Right lobe of liver (tissue), 6 donors: ENCODE results near the gene SLC29A3. TPM values are rescaled to one million over a fixed set of nuclear protein-coding genes. Genes with fewer than 3 reads are reported as not detected.

Source experiments
- ATAC-seq, 4 donors: fragments of 200-7000 bp; cut with Tn5 transposase; one replicate each; pipeline ENCODE4 v1.9.1; 2020; ENCODE audit warnings: mild to moderate bottlenecking in 4 of 4, moderate library complexity in 4 of 4
- DNase-seq, 3 donors: peaks; one replicate each; pipeline ENCODE4 v3.0.0-alpha.2; 2020
- H3K27ac ChIP-seq, 3 donors: fragments of 200-600 bp; one replicate each; pipeline ENCODE4 v1.8.0; 2022
- H3K27me3 ChIP-seq, 2 donors: fragments of 200-600 bp; one replicate each; pipeline ENCODE4 v1.8.0; 2022
- H3K36me3 ChIP-seq, 4 donors: fragments of 200-600 bp; sonication (generic) in 1 of 4; one replicate each; pipeline versions ENCODE4 v1.5.1 to v1.8.0; 2017 to 2022; ENCODE audit warnings: control low read depth in 1 of 4
- H3K4me1 ChIP-seq, 4 donors: fragments of 200-600 bp; sonication (generic) in 1 of 4; one replicate each; pipeline versions ENCODE4 v1.5.1 to v1.8.0; 2017 to 2022; ENCODE audit warnings: control low read depth in 1 of 4
- H3K4me3 ChIP-seq, 3 donors: fragments of 200-600 bp; one replicate each; pipeline ENCODE4 v1.8.0; 2022
- H3K9me3 ChIP-seq, 4 donors: fragments of 200-600 bp; sonication (generic) in 1 of 4; one replicate each; pipeline versions ENCODE4 v1.5.1 to v1.8.0; 2017 to 2022; ENCODE audit warnings: control low read depth in 1 of 4
- CTCF ChIP-seq, 4 donors: fragments of 200-600 bp in 3 of 4; fragments of 450-650 bp in 1 of 4; IDR thresholded peaks; one replicate each; pipeline versions ENCODE4 v1.5.1 to v1.8.0; 2016 to 2022; ENCODE audit warnings: antibody characterized with exemption in 4 of 4, mild to moderate bottlenecking in 2 of 4
- POLR2A ChIP-seq: fragments of 450-650 bp; IDR thresholded peaks from one replicate; pipeline ENCODE4 v1.6.1; 2017; ENCODE audit warnings: antibody characterized with exemption, mild to moderate bottlenecking
- WGBS: methylation state at CpG from one replicate; pipeline ENCODE4 v1.1.6; 2018; ENCODE audit warnings: low coverage, low lambda C conversion rate; ENCODE audit not compliant: insufficient coverage; ENCODE audit errors: missing lambda C conversion rate; 5-methylcytosine and 5-hydroxymethylcytosine counted together
- intact Hi-C, 2 donors: fragments of 100-400 bp; cut with DNase I; formaldehyde crosslinking; loops; one replicate each; pipeline versions ENCODE4 v1.11.2 to v1.14.1; 2022
- total RNA-seq, 6 experiments: library from RNA; depleted of rRNA in 2 of 6; stranded (reverse); fragments of >200 nt in 2 of 6; fragmentation: NEBNext Ultra II Directional in 3 of 6; extraction: Animal tissue kit (Norgen Biotek cat#: 25700) in 3 of 6; gene quantifications; one replicate each; pipeline versions ENCODE4 v1.1.0 to v1.2.4, GENCODE V29; 2016 to 2023
- donor health status: DM: no; HTN: yes; CAD: no.
- donor health status: DM: no; HTN: no; CAD: no.
- donor health status: DM: no; HTN: no; CAD: no.
- donor health status: DM: no; HTN: yes; CAD: no.
- donor health status: DM: no; HTN: yes; CAD: no.

Gene SLC29A3
- total RNA-seq, 6 experiments from 2014 or later: 5.7 to 17.4 (median 7.7) TPM

GRCh38 chr10:71360735-71361134, 41.7 kb downstream of the SLC29A3 start:
- no peak overlapping the region for H3K27ac ChIP-seq
- H3K27me3 ChIP-seq: no peaks in the 10 kb centered on the region
- H3K9me3 ChIP-seq: no peaks in the 10 kb centered on the region
- TF ChIP-seq CTCF (IDR thresholded peaks at IDR 0.05): no peak
- no peak for TF ChIP-seq POLR2A
- ATAC-seq (no peak), DNase-seq (no peak)
- no peak overlapping the region for H3K4me3 ChIP-seq
- intact Hi-C loops: no loop called here
- H3K36me3 ChIP-seq: peaks cover 0 to 62% (median 1%) of the 10 kb centered on the region in 4 donors
- no peaks in the 10 kb centered on the region for H3K4me1 ChIP-seq
- WGBS: 94% methylated on average over 2 of the region's 2 CpGs

- ATAC-seq (no peak), DNase-seq (no peak)
- H3K27ac ChIP-seq: no peak overlapping the region
- no peak overlapping the region for H3K4me3 ChIP-seq
- no peaks in the 10 kb centered on the region for H3K9me3 ChIP-seq
- TF ChIP-seq POLR2A (no peak), CTCF (IDR thresholded peaks at IDR 0.05) (no peak)
- intact Hi-C loops: no loop called here
- no peaks in the 10 kb centered on the region for H3K27me3 ChIP-seq
- H3K36me3 ChIP-seq: peaks cover 0 to 53% (median 1%) of the 10 kb centered on the region in 4 donors
- WGBS: 100% methylated on average over 4 of the region's 7 CpGs
- no peaks in the 10 kb centered on the region for H3K4me1 ChIP-seq
Observed at GRCh38 chr10:71361581-71361980, 42.5 kb downstream of the SLC29A3 start.

GRCh38 chr10:71362141-71362540, 43.1 kb downstream of the SLC29A3 start:
- no peak for ATAC-seq
- H3K36me3 ChIP-seq: peaks cover 0 to 49% (median 1%) of the 10 kb centered on the region in 4 donors
- intact Hi-C loops: no loop called here

GRCh38 chr10:71363936-71364335, 44.9 kb downstream of the SLC29A3 start:
- Histone ChIP-seq H3K27ac (no peak overlapping the region), H3K4me3 (no peak overlapping the region), H3K9me3 (no peaks in the 10 kb centered on the region), H3K27me3 (no peaks in the 10 kb centered on the region), H3K4me1 (no peaks in the 10 kb centered on the region), H3K36me3 (peaks cover 0 to 31% (median 0%) of the 10 kb centered on the region in 4 donors)
- intact Hi-C loops: no loop called here
- TF ChIP-seq CTCF (IDR thresholded peaks at IDR 0.05) (no peak), POLR2A (no peak)
- ATAC-seq: no peak
- no peak for DNase-seq

More at GRCh38 chr10:71362141-71362540, 43.1 kb downstream of the SLC29A3 start:
- Histone ChIP-seq H3K4me1 (no peaks in the 10 kb centered on the region), H3K27ac (no peak overlapping the region), H3K9me3 (no peaks in the 10 kb centered on the region), H3K4me3 (no peak overlapping the region), H3K27me3 (no peaks in the 10 kb centered on the region)
- 95% methylated on average over 15 of the region's 16 CpGs for WGBS
- TF ChIP-seq CTCF (IDR thresholded peaks at IDR 0.05): no peak
- no peak for TF ChIP-seq POLR2A
- no peak for DNase-seq

GRCh38 chr10:71365366-71365765, 46.3 kb downstream of the SLC29A3 start:
- intact Hi-C loops: no loop called here
- H3K27me3 ChIP-seq: no peaks in the 10 kb centered on the region
- H3K36me3 ChIP-seq: peaks cover 0 to 22% (median 0%) of the 10 kb centered on the region in 4 donors
- H3K4me3 ChIP-seq: no peak overlapping the region
- no peaks in the 10 kb centered on the region for H3K4me1 ChIP-seq
- H3K9me3 ChIP-seq: no peaks in the 10 kb centered on the region
- ATAC-seq: no peak
- 87% methylated on average over 6 of the region's 6 CpGs for WGBS
- H3K27ac ChIP-seq: no peak overlapping the region
- no peak for DNase-seq
- TF ChIP-seq CTCF (IDR thresholded peaks at IDR 0.05) (no peak), POLR2A (no peak)
